Measurements from ENCODE around the gene NEU1.

NEU1 gene

DNA sequence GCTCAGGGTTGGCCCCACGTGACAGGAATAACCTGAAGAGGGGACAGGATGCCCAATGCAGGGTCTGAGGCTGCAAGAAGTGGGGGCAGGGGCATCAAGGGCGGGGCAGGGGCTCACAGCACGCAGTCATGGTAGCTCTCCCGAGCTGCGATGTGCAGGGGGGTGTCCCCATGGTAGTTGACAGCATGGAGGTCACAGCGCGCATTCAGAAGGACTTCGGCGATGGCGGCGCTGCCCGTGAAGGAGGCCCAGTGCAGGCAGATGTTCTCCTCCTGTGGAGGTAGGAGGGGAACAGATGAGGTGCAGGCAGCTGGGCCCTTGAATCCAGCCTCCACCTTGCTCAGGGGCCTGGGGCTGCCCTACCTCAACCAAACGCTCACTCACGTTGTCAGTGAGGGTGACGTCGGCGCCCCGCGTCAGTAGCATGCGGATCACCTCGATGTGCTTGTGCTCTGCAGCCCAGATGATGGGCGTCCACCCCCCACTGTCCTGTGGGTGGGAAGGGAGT, 22.0 kb upstream of the NEU1 start:
- TF ChIP-seq, protein P1, sequence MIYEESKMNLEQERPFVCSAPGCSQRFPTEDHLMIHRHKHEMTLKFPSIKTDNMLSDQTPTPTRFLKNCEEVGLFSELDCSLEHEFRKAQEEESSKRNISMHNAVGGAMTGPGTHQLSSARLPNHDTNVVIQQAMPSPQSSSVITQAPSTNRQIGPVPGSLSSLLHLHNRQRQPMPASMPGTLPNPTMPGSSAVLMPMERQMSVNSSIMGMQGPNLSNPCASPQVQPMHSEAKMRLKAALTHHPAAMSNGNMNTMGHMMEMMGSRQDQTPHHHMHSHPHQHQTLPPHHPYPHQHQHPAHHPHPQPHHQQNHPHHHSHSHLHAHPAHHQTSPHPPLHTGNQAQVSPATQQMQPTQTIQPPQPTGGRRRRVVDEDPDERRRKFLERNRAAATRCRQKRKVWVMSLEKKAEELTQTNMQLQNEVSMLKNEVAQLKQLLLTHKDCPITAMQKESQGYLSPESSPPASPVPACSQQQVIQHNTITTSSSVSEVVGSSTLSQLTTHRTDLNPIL (CRISPR knock-in tag; IDR thresholded peaks at IDR 0.05; ENCODE audit: low read depth): no peak
- TF ChIP-seq, protein P2, sequence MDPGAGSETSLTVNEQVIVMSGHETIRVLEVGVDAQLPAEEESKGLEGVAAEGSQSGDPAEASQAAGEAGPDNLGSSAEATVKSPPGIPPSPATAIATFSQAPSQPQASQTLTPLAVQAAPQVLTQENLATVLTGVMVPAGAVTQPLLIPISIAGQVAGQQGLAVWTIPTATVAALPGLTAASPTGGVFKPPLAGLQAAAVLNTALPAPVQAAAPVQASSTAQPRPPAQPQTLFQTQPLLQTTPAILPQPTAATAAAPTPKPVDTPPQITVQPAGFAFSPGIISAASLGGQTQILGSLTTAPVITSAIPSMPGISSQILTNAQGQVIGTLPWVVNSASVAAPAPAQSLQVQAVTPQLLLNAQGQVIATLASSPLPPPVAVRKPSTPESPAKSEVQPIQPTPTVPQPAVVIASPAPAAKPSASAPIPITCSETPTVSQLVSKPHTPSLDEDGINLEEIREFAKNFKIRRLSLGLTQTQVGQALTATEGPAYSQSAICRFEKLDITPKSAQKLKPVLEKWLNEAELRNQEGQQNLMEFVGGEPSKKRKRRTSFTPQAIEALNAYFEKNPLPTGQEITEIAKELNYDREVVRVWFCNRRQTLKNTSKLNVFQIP (CRISPR knock-in tag; IDR thresholded peaks at IDR 0.05; ENCODE audit: borderline replicate concordance, low read depth): no peak
- TF ChIP-seq GLIS3 (CRISPR knock-in tag; IDR thresholded peaks at IDR 0.05) (no peak), ZC3H10 (CRISPR knock-in tag; IDR thresholded peaks at IDR 0.05) (no peak), SNAI2 (CRISPR knock-in tag; IDR thresholded peaks at IDR 0.05) (no peak), ZNF70 (CRISPR knock-in tag; IDR thresholded peaks at IDR 0.05) (no peak), ZNF565 (CRISPR knock-in tag; conservative IDR thresholded peaks at IDR 0.05; ENCODE audit: low read depth) (no peak), ISL1 (CRISPR knock-in tag; IDR thresholded peaks at IDR 0.05) (no peak), TCF4 (CRISPR knock-in tag; IDR thresholded peaks at IDR 0.05; ENCODE audit: borderline replicate concordance) (no peak), PPARA (CRISPR knock-in tag; IDR thresholded peaks at IDR 0.05; ENCODE audit: borderline replicate concordance) (no peak), ESRRG (CRISPR knock-in tag; IDR thresholded peaks at IDR 0.05) (no peak), ZNF8 (CRISPR knock-in tag; IDR thresholded peaks at IDR 0.05) (no peak)
- TF ChIP-seq, protein P3, sequence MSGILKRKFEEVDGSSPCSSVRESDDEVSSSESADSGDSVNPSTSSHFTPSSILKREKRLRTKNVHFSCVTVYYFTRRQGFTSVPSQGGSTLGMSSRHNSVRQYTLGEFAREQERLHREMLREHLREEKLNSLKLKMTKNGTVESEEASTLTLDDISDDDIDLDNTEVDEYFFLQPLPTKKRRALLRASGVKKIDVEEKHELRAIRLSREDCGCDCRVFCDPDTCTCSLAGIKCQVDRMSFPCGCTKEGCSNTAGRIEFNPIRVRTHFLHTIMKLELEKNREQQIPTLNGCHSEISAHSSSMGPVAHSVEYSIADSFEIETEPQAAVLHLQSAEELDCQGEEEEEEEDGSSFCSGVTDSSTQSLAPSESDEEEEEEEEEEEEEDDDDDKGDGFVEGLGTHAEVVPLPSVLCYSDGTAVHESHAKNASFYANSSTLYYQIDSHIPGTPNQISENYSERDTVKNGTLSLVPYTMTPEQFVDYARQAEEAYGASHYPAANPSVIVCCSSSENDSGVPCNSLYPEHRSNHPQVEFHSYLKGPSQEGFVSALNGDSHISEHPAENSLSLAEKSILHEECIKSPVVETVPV (CRISPR knock-in tag; IDR thresholded peaks at IDR 0.05): no peak
- TF ChIP-seq, protein P4, sequence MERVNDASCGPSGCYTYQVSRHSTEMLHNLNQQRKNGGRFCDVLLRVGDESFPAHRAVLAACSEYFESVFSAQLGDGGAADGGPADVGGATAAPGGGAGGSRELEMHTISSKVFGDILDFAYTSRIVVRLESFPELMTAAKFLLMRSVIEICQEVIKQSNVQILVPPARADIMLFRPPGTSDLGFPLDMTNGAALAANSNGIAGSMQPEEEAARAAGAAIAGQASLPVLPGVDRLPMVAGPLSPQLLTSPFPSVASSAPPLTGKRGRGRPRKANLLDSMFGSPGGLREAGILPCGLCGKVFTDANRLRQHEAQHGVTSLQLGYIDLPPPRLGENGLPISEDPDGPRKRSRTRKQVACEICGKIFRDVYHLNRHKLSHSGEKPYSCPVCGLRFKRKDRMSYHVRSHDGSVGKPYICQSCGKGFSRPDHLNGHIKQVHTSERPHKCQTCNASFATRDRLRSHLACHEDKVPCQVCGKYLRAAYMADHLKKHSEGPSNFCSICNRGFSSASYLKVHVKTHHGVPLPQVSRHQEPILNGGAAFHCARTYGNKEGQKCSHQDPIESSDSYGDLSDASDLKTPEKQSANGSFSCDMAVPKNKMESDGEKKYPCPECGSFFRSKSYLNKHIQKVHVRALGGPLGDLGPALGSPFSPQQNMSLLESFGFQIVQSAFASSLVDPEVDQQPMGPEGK (CRISPR knock-in tag; IDR thresholded peaks at IDR 0.05; ENCODE audit: borderline replicate concordance): no peak
- no peak for ATAC-seq

DNA sequence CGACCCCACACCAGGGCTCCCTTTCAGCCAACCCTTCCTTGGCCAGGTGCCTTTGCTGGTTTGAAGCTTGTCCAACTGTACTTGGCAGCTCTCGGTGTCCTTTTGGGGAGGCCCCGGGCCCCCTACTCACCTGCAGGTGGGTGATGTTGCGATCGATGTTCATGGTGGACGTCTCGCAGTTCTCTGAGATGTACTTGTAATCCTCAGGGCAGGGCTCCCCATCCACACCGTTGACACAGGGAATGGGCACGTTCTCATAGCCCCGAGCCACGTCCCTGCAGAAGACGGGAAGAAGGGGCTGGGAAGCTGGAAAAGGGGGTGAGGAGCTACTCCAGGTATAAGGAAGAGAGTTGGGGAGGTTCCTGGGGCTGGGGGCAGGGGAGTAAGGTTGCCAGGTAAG, 21.1 kb upstream of the NEU1 start:
- no peak for TF ChIP-seq ZNF565 (CRISPR knock-in tag; conservative IDR thresholded peaks at IDR 0.05; ENCODE audit: low read depth)
- TF ChIP-seq ZFP30 (CRISPR knock-in tag; IDR thresholded peaks at IDR 0.05): no peak
- TF ChIP-seq, protein P2 (CRISPR knock-in tag; IDR thresholded peaks at IDR 0.05; ENCODE audit: borderline replicate concordance, low read depth): no peak
- TF ChIP-seq ISL1 (CRISPR knock-in tag; IDR thresholded peaks at IDR 0.05): no peak
- no peak for TF ChIP-seq ESRRG (CRISPR knock-in tag; IDR thresholded peaks at IDR 0.05)
- TF ChIP-seq ZNF8 (CRISPR knock-in tag; IDR thresholded peaks at IDR 0.05): no peak
- TF ChIP-seq SNAI2 (CRISPR knock-in tag; IDR thresholded peaks at IDR 0.05): no peak
- no peak for TF ChIP-seq ZNF70 (CRISPR knock-in tag; IDR thresholded peaks at IDR 0.05)
- TF ChIP-seq ZFP3 (CRISPR knock-in tag; IDR thresholded peaks at IDR 0.05): no peak
- TF ChIP-seq GLIS3 (CRISPR knock-in tag; IDR thresholded peaks at IDR 0.05): no peak
- no peak for TF ChIP-seq RARB (CRISPR knock-in tag; IDR thresholded peaks at IDR 0.05)
- ATAC-seq: no peak

DNA sequence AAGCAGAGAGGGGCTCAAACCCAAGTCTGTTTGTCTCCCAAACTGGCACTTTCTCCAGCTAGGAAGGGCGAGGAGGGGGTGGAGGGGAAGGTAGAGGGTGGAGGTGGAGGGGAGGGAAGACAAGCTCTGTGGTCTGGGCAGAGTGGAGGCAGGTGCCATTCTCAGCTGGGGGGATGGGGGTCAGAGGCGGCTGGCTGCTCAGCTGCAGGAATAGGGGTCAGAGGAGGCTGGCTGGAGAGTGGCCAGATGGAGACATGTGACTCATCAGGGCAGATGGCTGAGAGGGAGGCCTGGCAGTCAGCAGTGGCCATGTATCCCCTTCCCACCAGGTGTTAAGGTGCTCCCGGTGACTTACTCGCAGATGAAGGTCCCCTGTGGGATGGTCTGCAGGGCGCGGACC, 19.7 kb upstream of the NEU1 start:
- no peak for TF ChIP-seq CSDC2 (CRISPR knock-in tag; IDR thresholded peaks at IDR 0.05)
- no peak for TF ChIP-seq ZFP30 (CRISPR knock-in tag; IDR thresholded peaks at IDR 0.05)
- no peak for TF ChIP-seq RARB (CRISPR knock-in tag; IDR thresholded peaks at IDR 0.05)
- TF ChIP-seq, protein P2 (CRISPR knock-in tag; IDR thresholded peaks at IDR 0.05; ENCODE audit: borderline replicate concordance, low read depth): no peak
- TF ChIP-seq PPARA (CRISPR knock-in tag; IDR thresholded peaks at IDR 0.05; ENCODE audit: borderline replicate concordance): no peak
- TF ChIP-seq ARNTL (CRISPR knock-in tag; IDR thresholded peaks at IDR 0.05; ENCODE audit: borderline replicate concordance, low read depth): no peak
- TF ChIP-seq, protein P3 (CRISPR knock-in tag; IDR thresholded peaks at IDR 0.05): no peak
- peak; percentile 59 for ATAC-seq
